ENCODE results near the gene KLRD1.

The KLRD1 gene

DNA sequence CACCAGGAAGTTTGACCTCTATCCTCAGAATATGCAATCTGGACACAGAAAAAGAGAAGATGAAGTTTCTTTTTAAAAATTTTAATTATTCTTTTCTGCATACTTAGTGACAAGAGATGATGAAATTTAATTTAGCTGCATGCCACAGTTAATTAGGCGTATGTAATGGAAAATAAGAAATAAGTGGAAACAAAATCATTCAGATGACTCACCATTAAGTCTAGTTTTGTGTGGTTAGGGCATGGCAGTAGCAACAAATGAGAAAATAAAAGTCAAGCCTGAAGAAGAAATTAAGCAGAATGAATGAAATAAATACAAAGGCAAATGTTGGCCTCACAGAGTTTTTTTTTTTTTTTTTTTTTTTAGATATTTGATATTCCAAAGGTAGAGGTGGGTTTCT, 30.9 kb upstream of the KLRD1 start:
- TF ChIP-seq TCF4 (CRISPR knock-in tag; IDR thresholded peaks at IDR 0.05; ENCODE audit: borderline replicate concordance) = no peak
- no peak for TF ChIP-seq ESRRG (CRISPR knock-in tag; IDR thresholded peaks at IDR 0.05)
- TF ChIP-seq, protein P1, sequence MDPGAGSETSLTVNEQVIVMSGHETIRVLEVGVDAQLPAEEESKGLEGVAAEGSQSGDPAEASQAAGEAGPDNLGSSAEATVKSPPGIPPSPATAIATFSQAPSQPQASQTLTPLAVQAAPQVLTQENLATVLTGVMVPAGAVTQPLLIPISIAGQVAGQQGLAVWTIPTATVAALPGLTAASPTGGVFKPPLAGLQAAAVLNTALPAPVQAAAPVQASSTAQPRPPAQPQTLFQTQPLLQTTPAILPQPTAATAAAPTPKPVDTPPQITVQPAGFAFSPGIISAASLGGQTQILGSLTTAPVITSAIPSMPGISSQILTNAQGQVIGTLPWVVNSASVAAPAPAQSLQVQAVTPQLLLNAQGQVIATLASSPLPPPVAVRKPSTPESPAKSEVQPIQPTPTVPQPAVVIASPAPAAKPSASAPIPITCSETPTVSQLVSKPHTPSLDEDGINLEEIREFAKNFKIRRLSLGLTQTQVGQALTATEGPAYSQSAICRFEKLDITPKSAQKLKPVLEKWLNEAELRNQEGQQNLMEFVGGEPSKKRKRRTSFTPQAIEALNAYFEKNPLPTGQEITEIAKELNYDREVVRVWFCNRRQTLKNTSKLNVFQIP (CRISPR knock-in tag; IDR thresholded peaks at IDR 0.05; ENCODE audit: borderline replicate concordance, low read depth) = no peak
- TF ChIP-seq ZFP3 (CRISPR knock-in tag; IDR thresholded peaks at IDR 0.05) = no peak
- TF ChIP-seq SNAI2 (CRISPR knock-in tag; IDR thresholded peaks at IDR 0.05) = no peak
- no peak for TF ChIP-seq ZFP30 (CRISPR knock-in tag; IDR thresholded peaks at IDR 0.05)
- TF ChIP-seq GLIS3 (CRISPR knock-in tag; IDR thresholded peaks at IDR 0.05) = no peak
- TF ChIP-seq RARB (CRISPR knock-in tag; IDR thresholded peaks at IDR 0.05) = no peak
- no peak for TF ChIP-seq TOX (CRISPR knock-in tag; IDR thresholded peaks at IDR 0.05; ENCODE audit: borderline replicate concordance)
- no peak for ATAC-seq

DNA sequence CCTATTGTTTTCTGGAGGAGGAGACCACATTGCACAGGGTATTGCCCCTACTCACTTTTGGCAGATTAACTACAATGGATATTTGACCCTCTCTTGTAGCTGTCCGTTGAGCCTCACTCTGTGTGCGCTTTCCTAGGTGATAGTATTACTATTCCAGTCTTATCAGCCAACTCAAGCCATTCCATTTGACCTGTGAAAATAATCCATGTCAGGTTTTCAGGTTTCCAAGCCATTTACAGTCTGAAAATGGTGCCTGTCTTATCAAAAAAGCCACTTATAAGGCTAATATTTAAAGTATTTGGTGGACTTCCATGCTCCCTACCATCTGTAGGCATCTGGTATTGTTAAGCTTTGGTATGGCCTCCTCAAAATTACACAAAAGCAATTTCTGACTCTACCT, 29.6 kb upstream of the KLRD1 start:
- TF ChIP-seq ZFP3 (CRISPR knock-in tag; IDR thresholded peaks at IDR 0.05) (no peak), ZC3H10 (CRISPR knock-in tag; IDR thresholded peaks at IDR 0.05) (no peak), PPARA (CRISPR knock-in tag; IDR thresholded peaks at IDR 0.05; ENCODE audit: borderline replicate concordance) (no peak), GLIS3 (CRISPR knock-in tag; IDR thresholded peaks at IDR 0.05) (no peak), OSR1 (CRISPR knock-in tag; IDR thresholded peaks at IDR 0.05) (no peak), CSDC2 (CRISPR knock-in tag; IDR thresholded peaks at IDR 0.05) (no peak), TOX (CRISPR knock-in tag; IDR thresholded peaks at IDR 0.05; ENCODE audit: borderline replicate concordance) (no peak), BACH2 (CRISPR knock-in tag; IDR thresholded peaks at IDR 0.05; ENCODE audit: borderline replicate concordance) (no peak), TCF4 (CRISPR knock-in tag; IDR thresholded peaks at IDR 0.05; ENCODE audit: borderline replicate concordance) (no peak), TSHZ2 (CRISPR knock-in tag; IDR thresholded peaks at IDR 0.05) (no peak), ARNTL (CRISPR knock-in tag; IDR thresholded peaks at IDR 0.05; ENCODE audit: borderline replicate concordance, low read depth) (no peak), ISL1 (CRISPR knock-in tag; IDR thresholded peaks at IDR 0.05) (no peak), ZNF8 (CRISPR knock-in tag; IDR thresholded peaks at IDR 0.05) (no peak)
- TF ChIP-seq, protein P2, sequence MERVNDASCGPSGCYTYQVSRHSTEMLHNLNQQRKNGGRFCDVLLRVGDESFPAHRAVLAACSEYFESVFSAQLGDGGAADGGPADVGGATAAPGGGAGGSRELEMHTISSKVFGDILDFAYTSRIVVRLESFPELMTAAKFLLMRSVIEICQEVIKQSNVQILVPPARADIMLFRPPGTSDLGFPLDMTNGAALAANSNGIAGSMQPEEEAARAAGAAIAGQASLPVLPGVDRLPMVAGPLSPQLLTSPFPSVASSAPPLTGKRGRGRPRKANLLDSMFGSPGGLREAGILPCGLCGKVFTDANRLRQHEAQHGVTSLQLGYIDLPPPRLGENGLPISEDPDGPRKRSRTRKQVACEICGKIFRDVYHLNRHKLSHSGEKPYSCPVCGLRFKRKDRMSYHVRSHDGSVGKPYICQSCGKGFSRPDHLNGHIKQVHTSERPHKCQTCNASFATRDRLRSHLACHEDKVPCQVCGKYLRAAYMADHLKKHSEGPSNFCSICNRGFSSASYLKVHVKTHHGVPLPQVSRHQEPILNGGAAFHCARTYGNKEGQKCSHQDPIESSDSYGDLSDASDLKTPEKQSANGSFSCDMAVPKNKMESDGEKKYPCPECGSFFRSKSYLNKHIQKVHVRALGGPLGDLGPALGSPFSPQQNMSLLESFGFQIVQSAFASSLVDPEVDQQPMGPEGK (CRISPR knock-in tag; IDR thresholded peaks at IDR 0.05; ENCODE audit: borderline replicate concordance) = no peak
- TF ChIP-seq, protein P1 (CRISPR knock-in tag; IDR thresholded peaks at IDR 0.05; ENCODE audit: borderline replicate concordance, low read depth) = no peak
- no peak for ATAC-seq

DNA sequence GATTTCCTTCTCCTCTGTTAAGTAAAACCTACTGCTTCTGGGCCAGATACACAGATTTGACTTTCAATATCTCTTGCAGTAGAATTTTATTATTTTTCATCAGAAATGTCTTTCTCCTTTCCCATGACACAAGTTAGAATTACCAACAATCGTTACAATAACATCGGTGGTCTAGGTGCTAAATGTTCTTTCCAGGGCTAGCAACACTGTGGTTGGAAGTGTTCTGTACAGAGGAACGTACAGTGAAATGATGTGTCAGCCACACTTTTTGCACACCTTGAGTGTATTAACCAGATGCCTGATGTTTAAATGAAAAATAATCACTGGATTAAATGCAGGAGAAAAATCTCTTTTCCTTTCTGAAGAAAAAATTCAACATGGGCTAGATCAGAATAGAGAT, 27.7 kb upstream of the KLRD1 start:
- no peak for ATAC-seq
- no peak for TF ChIP-seq TSHZ2 (CRISPR knock-in tag; IDR thresholded peaks at IDR 0.05)
- no peak for TF ChIP-seq ZFP30 (CRISPR knock-in tag; IDR thresholded peaks at IDR 0.05)
- TF ChIP-seq TCF4 (CRISPR knock-in tag; IDR thresholded peaks at IDR 0.05; ENCODE audit: borderline replicate concordance) = no peak
- TF ChIP-seq ZFP3 (CRISPR knock-in tag; IDR thresholded peaks at IDR 0.05) = no peak
- no peak for TF ChIP-seq SNAI2 (CRISPR knock-in tag; IDR thresholded peaks at IDR 0.05)
- TF ChIP-seq, protein P2 (CRISPR knock-in tag; IDR thresholded peaks at IDR 0.05; ENCODE audit: borderline replicate concordance) = no peak
